BLaER1 treated with 17β-estradiol and CSF1 and Interleukin-3, amounts not matched to agents 10 nM and 100 nM (cell line): Measurements from ENCODE around the gene CACNA2D3.
"Not testable (repeated sequence)": the region's sequence is repeated elsewhere in the genome, so short reads cannot be mapped to it uniquely, and the experiment has no call there.

Experiments used
- H3K27ac ChIP-seq, 11 experiments: shearing (Covaris generic); formaldehyde crosslinking; 2 replicates each; pipeline ENCODE4 v1.8.1; 2022
- H3K27me3 ChIP-seq, 11 experiments: shearing (Covaris generic); formaldehyde crosslinking; 2 replicates each; pipeline ENCODE4 v1.8.1; 2022
- H3K36me3 ChIP-seq, 11 experiments: shearing (Covaris generic); formaldehyde crosslinking; 2 replicates each; pipeline ENCODE4 v1.8.1; 2022
- H3K4me1 ChIP-seq, 10 experiments: shearing (Covaris generic); formaldehyde crosslinking; 2 replicates each; pipeline ENCODE4 v1.8.1; 2022
- H3K4me2 ChIP-seq, 11 experiments: shearing (Covaris generic); formaldehyde crosslinking; 2 replicates each; pipeline ENCODE4 v1.8.1; 2022
- H3K4me3 ChIP-seq, 10 experiments: shearing (Covaris generic); formaldehyde crosslinking; 2 replicates each; pipeline ENCODE4 v1.8.1; 2022
- H3K9ac ChIP-seq, 11 experiments: shearing (Covaris generic); formaldehyde crosslinking; 2 replicates each; pipeline ENCODE4 v1.8.1; 2022
- H3K9me3 ChIP-seq, 11 experiments: shearing (Covaris generic); formaldehyde crosslinking; replicated peaks in 1 of 11; 2 replicates each; pipeline ENCODE4 v1.8.1; 2022
- H4K20me1 ChIP-seq, 11 experiments: shearing (Covaris generic); formaldehyde crosslinking; 2 replicates each; pipeline ENCODE4 v1.8.1; 2022
- Cebpa-rat ChIP-seq, 11 experiments: shearing (Covaris generic); IDR thresholded peaks; 2 replicates each; pipeline ENCODE4 v1.8.1; 2022

Gene CACNA2D3

GRCh38 chr3:55089211-55089610, 966.9 kb downstream of the CACNA2D3 start:
- Histone ChIP-seq H3K36me3 (no peaks in the 10 kb centered on the region), H3K9me3 (no peaks in the 10 kb centered on the region), H3K27me3 (no peaks in the 10 kb centered on the region), H3K4me2 (no peak overlapping the region), H3K9ac (no peak overlapping the region), H4K20me1 (no peaks in the 10 kb centered on the region), H3K4me3 (no peak overlapping the region), H3K4me1 (no peaks in the 10 kb centered on the region), H3K27ac (no peak overlapping the region)
- no peak for TF ChIP-seq Cebpa-rat (IDR thresholded peaks at IDR 0.05)

GRCh38 chr3:55090291-55090690, 967.9 kb downstream of the CACNA2D3 start:
- H3K27ac ChIP-seq: no peak overlapping the region
- H3K4me2 ChIP-seq: no peak overlapping the region
- no peaks in the 10 kb centered on the region for H3K36me3 ChIP-seq
- H4K20me1 ChIP-seq: no peaks in the 10 kb centered on the region
- no peaks in the 10 kb centered on the region for H3K27me3 ChIP-seq
- no peak for TF ChIP-seq Cebpa-rat (IDR thresholded peaks at IDR 0.05)
- no peak overlapping the region for H3K4me3 ChIP-seq
- H3K9me3 ChIP-seq: no peaks in the 10 kb centered on the region
- no peaks in the 10 kb centered on the region for H3K4me1 ChIP-seq
- H3K9ac ChIP-seq: no peak overlapping the region

GRCh38 chr3:55090746-55091145, 968.4 kb downstream of the CACNA2D3 start:
- Histone ChIP-seq H3K9me3 (no peaks in the 10 kb centered on the region), H3K4me3 (no peak overlapping the region), H3K36me3 (no peaks in the 10 kb centered on the region), H3K4me2 (no peak overlapping the region), H3K27me3 (no peaks in the 10 kb centered on the region), H3K4me1 (no peaks in the 10 kb centered on the region), H3K27ac (no peak overlapping the region), H3K9ac (no peak overlapping the region), H4K20me1 (no peaks in the 10 kb centered on the region)
- no peak for TF ChIP-seq Cebpa-rat (IDR thresholded peaks at IDR 0.05)

GRCh38 chr3:55091381-55092225, 969.3 kb downstream of the CACNA2D3 start:
- TF ChIP-seq Cebpa-rat (IDR thresholded peaks at IDR 0.05): no peak
- Histone ChIP-seq H3K4me3 (no peak overlapping the region), H3K9me3 (no peaks in the 10 kb centered on the region), H3K27ac (no peak overlapping the region), H3K4me2 (no peak overlapping the region), H3K27me3 (no peaks in the 10 kb centered on the region), H3K9ac (no peak overlapping the region), H4K20me1 (no peaks in the 10 kb centered on the region), H3K36me3 (no peaks in the 10 kb centered on the region), H3K4me1 (no peaks in the 10 kb centered on the region)

- H3K9me3 ChIP-seq: 0 out of 22 replicates have a peak, but pooled peaks cover 0 to 7% (median 0%) of the 10 kb centered on the region in 11 experiments
- no peaks in the 10 kb centered on the region for H3K4me1 ChIP-seq
- no peak overlapping the region for H3K4me3 ChIP-seq
- H3K27me3 ChIP-seq: no peaks in the 10 kb centered on the region
- no peak overlapping the region for H3K4me2 ChIP-seq
- H3K9ac ChIP-seq: no peak overlapping the region
- no peaks in the 10 kb centered on the region for H4K20me1 ChIP-seq
- H3K27ac ChIP-seq: no peak overlapping the region
- no peak for TF ChIP-seq Cebpa-rat (IDR thresholded peaks at IDR 0.05)
- no peaks in the 10 kb centered on the region for H3K36me3 ChIP-seq
These were observed 972.3 kb downstream of the CACNA2D3 start for GRCh38 chr3:55094676-55095075.

GRCh38 chr3:55097441-55097840, 975.1 kb downstream of the CACNA2D3 start:
- no peaks in the 10 kb centered on the region; a peak in 1 of 22 replicates for H3K27me3 ChIP-seq
- H3K9ac ChIP-seq: no peak overlapping the region
- H3K4me1 ChIP-seq: no peaks in the 10 kb centered on the region
- H3K27ac ChIP-seq: no peak overlapping the region
- TF ChIP-seq Cebpa-rat (IDR thresholded peaks at IDR 0.05): no peak
- H3K4me2 ChIP-seq: no peak overlapping the region
- H3K36me3 ChIP-seq: no peaks in the 10 kb centered on the region
- H3K9me3 ChIP-seq: 0 out of 22 replicates have a peak, but pooled peaks cover 0 to 7% (median 0%) of the 10 kb centered on the region in 11 experiments
- H3K4me3 ChIP-seq: no peak overlapping the region
- no peaks in the 10 kb centered on the region for H4K20me1 ChIP-seq

GRCh38 chr3:55105647-55106046, 983.3 kb downstream of the CACNA2D3 start:
- no peak overlapping the region for H3K9ac ChIP-seq
- no peak for TF ChIP-seq Cebpa-rat (IDR thresholded peaks at IDR 0.05)

GRCh38 chr3:55107187-55107586, 984.8 kb downstream of the CACNA2D3 start:
- H3K4me3 ChIP-seq: no peak overlapping the region
- TF ChIP-seq Cebpa-rat (IDR thresholded peaks at IDR 0.05): no peak
- no peak overlapping the region for H3K27ac ChIP-seq
- no peaks in the 10 kb centered on the region for H4K20me1 ChIP-seq
- no peak overlapping the region for H3K9ac ChIP-seq
- H3K36me3 ChIP-seq: no peaks in the 10 kb centered on the region
- no peak overlapping the region for H3K4me2 ChIP-seq
- no peaks in the 10 kb centered on the region for H3K4me1 ChIP-seq
- H3K27me3 ChIP-seq: no peaks in the 10 kb centered on the region
- H3K9me3 ChIP-seq: no peaks in the 10 kb centered on the region

More at GRCh38 chr3:55105647-55106046, 983.3 kb downstream of the CACNA2D3 start:
- H3K27me3 ChIP-seq: no peaks in the 10 kb centered on the region; a peak in 1 of 22 replicates
- no peak overlapping the region for H3K4me3 ChIP-seq
- H3K9me3 ChIP-seq: no peaks in the 10 kb centered on the region
- no peaks in the 10 kb centered on the region for H3K36me3 ChIP-seq
- no peak overlapping the region for H3K4me2 ChIP-seq
- H3K4me1 ChIP-seq: no peaks in the 10 kb centered on the region
- no peak overlapping the region for H3K27ac ChIP-seq
- H4K20me1 ChIP-seq: no peaks in the 10 kb centered on the region

GRCh38 chr3:55111906-55112305, 989.6 kb downstream of the CACNA2D3 start:
- not testable (repeated sequence) for H3K27ac ChIP-seq, H3K4me2 ChIP-seq, H3K9me3 ChIP-seq, H3K4me1 ChIP-seq, H3K27me3 ChIP-seq, H3K9ac ChIP-seq, H3K4me3 ChIP-seq, H3K36me3 ChIP-seq, H4K20me1 ChIP-seq

- TF ChIP-seq Cebpa-rat (IDR thresholded peaks at IDR 0.05): no peak
- Histone ChIP-seq H3K36me3 (no peaks in the 10 kb centered on the region), H3K4me3 (no peak overlapping the region), H3K27me3 (no peaks in the 10 kb centered on the region), H4K20me1 (no peaks in the 10 kb centered on the region), H3K4me1 (no peaks in the 10 kb centered on the region), H3K27ac (no peak overlapping the region), H3K9me3 (no peaks in the 10 kb centered on the region), H3K9ac (no peak overlapping the region), H3K4me2 (no peak overlapping the region)
These were observed 996.1 kb downstream of the CACNA2D3 start for GRCh38 chr3:55118451-55118850.
